Calu3 (cell line): Measurements from ENCODE around the gene NRP2. TPM values are rescaled to one million over a fixed set of nuclear protein-coding genes. Genes with fewer than 3 reads are reported as not detected.

ENCODE experiments used
- BruUV-seq: library from RNA; stranded (reverse); fragments of 400-500 nt; replicated peaks from 2 replicates; lab custom pipeline; 2021; lab: Mats Ljungman, UMichigan
- CTCF ChIA-PET: fragments of 300-600 bp; sonication (Branson Sonifier 250); formaldehyde crosslinking; loops from one replicate; lab custom pipeline; 2022; ENCODE audit warnings: antibody characterized with exemption; lab: Charles Lee
- DNase-seq: peaks from one replicate; pipeline ENCODE4 v3.0.0; 2022
- H3K27ac Mint-ChIP-seq: one replicate; pipeline ENCODE4 v1.8.0; 2022; ENCODE audit warnings: mixed read lengths; ENCODE audit not compliant: unreplicated experiment
- H3K27me3 Mint-ChIP-seq: one replicate; pipeline ENCODE4 v1.8.0; 2022; ENCODE audit warnings: mixed read lengths; ENCODE audit not compliant: unreplicated experiment
- H3K36me3 Mint-ChIP-seq: one replicate; pipeline ENCODE4 v1.8.0; 2022; ENCODE audit warnings: mild to moderate bottlenecking, moderate library complexity, mixed read lengths; ENCODE audit not compliant: insufficient read depth, unreplicated experiment
- H3K4me1 Mint-ChIP-seq: one replicate; pipeline ENCODE4 v1.8.0; 2022; ENCODE audit warnings: mild to moderate bottlenecking, low read depth, mixed read lengths; ENCODE audit not compliant: unreplicated experiment
- H3K4me3 Mint-ChIP-seq: one replicate; pipeline ENCODE4 v1.8.0; 2022; ENCODE audit warnings: mild to moderate bottlenecking, low read depth, moderate library complexity, mixed read lengths; ENCODE audit not compliant: unreplicated experiment
- H3K9me3 Mint-ChIP-seq: one replicate; pipeline ENCODE4 v1.8.0; 2022; ENCODE audit warnings: low read depth, mixed read lengths; ENCODE audit not compliant: unreplicated experiment
- intact Hi-C: fragments of 100-400 bp; cut with micrococcal nuclease; formaldehyde crosslinking; loops from one replicate; pipeline ENCODE4 v1.10.0; 2022; ENCODE audit not compliant: unreplicated experiment
- total RNA-seq: library from RNA; stranded (reverse); gene quantifications from 2 replicates; pipeline ENCODE4 v1.2.3, GENCODE V29; 2022
- TF ChIP-seq, protein P1 (sequence below): fragments of 200-600 bp; IDR thresholded peaks from one replicate; pipeline ENCODE4 v1.8.0; 2022; ENCODE audit warnings: antibody characterized with exemption; ENCODE audit not compliant: unreplicated experiment

NRP2 gene
- total RNA-seq, 1 experiment from 2014 or later = 19.9 TPM

DNA sequence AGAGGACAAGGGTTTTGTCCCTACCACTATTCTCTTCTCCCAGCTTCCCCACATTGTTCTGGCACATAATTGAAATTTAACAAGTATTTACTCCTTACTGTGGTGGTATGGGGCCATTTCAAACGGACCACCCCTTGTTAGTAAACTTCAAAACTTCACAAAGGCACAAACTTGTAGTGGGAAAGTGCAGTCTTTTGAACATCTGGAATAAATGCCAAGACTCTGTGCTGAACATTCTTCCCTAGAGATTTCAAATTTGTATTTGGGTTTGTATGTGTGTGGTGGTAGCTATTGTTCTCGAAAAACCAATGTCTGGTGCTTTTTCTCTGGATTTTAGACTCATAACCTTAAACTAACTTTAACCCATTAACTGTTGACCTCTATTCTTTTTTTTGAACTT, 151.6 kb downstream of the NRP2 start:
- no peak overlapping the region for H3K4me3 Mint-ChIP-seq
- TF ChIP-seq, protein P1, sequence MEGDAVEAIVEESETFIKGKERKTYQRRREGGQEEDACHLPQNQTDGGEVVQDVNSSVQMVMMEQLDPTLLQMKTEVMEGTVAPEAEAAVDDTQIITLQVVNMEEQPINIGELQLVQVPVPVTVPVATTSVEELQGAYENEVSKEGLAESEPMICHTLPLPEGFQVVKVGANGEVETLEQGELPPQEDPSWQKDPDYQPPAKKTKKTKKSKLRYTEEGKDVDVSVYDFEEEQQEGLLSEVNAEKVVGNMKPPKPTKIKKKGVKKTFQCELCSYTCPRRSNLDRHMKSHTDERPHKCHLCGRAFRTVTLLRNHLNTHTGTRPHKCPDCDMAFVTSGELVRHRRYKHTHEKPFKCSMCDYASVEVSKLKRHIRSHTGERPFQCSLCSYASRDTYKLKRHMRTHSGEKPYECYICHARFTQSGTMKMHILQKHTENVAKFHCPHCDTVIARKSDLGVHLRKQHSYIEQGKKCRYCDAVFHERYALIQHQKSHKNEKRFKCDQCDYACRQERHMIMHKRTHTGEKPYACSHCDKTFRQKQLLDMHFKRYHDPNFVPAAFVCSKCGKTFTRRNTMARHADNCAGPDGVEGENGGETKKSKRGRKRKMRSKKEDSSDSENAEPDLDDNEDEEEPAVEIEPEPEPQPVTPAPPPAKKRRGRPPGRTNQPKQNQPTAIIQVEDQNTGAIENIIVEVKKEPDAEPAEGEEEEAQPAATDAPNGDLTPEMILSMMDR = no peak
- H3K27me3 Mint-ChIP-seq = peaks cover 17% of the 10 kb centered on the region
- intact Hi-C loops = no loop called here
- no peaks in the 10 kb centered on the region for H3K4me1 Mint-ChIP-seq
- CTCF ChIA-PET = no interaction called here
- no peaks in the 10 kb centered on the region for H3K9me3 Mint-ChIP-seq
- BruUV-seq = no TSS peak
- no peaks in the 10 kb centered on the region for H3K36me3 Mint-ChIP-seq
- DNase-seq = no peak
- H3K27ac Mint-ChIP-seq = no peak overlapping the region

DNA sequence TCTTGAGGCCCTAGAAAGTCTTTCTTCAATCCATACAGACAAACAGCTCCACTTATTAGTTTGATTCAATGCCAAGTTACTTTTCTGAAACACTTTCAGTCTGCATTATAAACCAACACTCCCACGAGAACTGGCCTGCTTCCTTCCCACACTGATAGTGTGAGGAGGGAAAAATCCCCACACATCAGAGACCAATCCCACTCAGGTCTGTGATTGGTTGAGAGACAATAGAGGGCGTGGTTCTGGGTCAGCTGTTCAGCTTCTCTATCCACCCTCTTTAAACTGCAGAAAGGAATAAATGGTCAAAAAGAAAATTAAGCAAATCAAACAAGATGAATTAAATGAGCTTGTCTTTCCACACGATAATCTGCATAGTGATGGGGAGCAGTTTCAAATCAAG, 152.5 kb downstream of the NRP2 start:
- Mint-ChIP-seq H3K4me1 (no peaks in the 10 kb centered on the region), H3K27ac (no peak overlapping the region), H3K36me3 (no peaks in the 10 kb centered on the region), H3K27me3 (peaks cover 17% of the 10 kb centered on the region), H3K9me3 (no peaks in the 10 kb centered on the region), H3K4me3 (no peak overlapping the region)
- DNase-seq = no peak
- BruUV-seq = no TSS peak
- TF ChIP-seq, protein P1 = no peak
- CTCF ChIA-PET = no interaction called here
- intact Hi-C loops = no loop called here

DNA sequence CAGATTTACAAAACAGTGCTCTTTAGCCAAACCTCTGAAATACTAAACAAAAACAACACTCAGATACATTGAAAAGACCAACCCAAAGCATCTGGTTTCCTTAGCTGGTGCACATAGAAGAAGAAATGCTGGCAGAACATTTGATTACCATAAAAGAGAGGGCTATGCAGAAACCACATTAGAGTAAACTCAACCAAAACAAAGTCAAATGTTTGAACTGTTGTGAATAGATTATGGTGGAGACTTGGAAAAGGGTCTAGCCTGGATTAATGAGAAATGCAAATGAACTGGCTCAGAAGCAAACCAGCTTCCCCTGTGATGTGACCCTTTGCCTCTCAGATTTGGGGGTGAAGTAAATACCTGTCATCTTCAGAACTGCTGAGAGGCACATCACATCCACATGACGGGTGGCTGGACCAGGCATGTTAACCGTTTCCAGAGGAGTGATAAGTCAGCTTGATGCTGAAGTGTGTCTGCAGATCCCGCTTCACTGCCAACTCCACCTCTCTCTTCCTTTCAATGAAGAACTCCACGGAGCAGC, 153.0 kb downstream of the NRP2 start:
- TF ChIP-seq, protein P1 = no peak
- Mint-ChIP-seq H3K27me3 (peaks cover 17% of the 10 kb centered on the region), H3K4me3 (no peak overlapping the region), H3K36me3 (no peaks in the 10 kb centered on the region), H3K27ac (no peak overlapping the region), H3K4me1 (no peaks in the 10 kb centered on the region), H3K9me3 (no peaks in the 10 kb centered on the region)
- CTCF ChIA-PET = no interaction called here
- intact Hi-C loops = no loop called here
- DNase-seq = no peak
- no TSS peak for BruUV-seq

DNA sequence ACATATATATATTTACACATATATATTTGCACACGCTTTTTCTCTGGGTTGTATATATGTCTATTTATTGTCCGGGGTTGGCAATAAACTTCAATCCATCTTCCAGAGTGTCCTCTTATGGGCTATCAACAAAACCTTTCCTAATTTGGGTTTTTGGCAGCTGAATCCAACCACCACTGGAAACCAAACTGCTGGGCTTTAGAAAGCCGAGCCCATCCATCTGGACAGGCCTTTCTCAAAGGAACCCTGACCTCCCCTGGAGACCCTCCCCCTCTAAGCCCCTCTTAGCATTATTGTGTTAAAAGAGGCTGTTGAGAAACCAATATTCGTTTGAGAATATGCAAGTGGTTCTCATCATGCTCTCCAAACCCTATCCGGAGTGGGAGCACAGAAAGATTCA, 153.6 kb downstream of the NRP2 start:
- peaks cover 17% of the 10 kb centered on the region for H3K27me3 Mint-ChIP-seq
- BruUV-seq = no TSS peak
- no peak overlapping the region for H3K4me3 Mint-ChIP-seq
- CTCF ChIA-PET = no interaction called here
- no peaks in the 10 kb centered on the region for H3K4me1 Mint-ChIP-seq
- no peaks in the 10 kb centered on the region for H3K9me3 Mint-ChIP-seq
- no peak overlapping the region for H3K27ac Mint-ChIP-seq
- no peak for DNase-seq
- intact Hi-C loops = no loop called here
- TF ChIP-seq, protein P1 = no peak
- H3K36me3 Mint-ChIP-seq = no peaks in the 10 kb centered on the region
